Activated T-cell treated with anti-CD3 and anti-CD28 coated beads for 24 hours (primary cell): ENCODE measurements around the gene ABHD12B.
"Not testable (repeated sequence)": the region's sequence is repeated elsewhere in the genome, so short reads cannot be mapped to it uniquely, and the experiment has no call there.

Experiments
- DNase-seq: peaks from one replicate; pipeline ENCODE4 v3.0.0-alpha.2; 2020; ENCODE audit warnings: low read depth

Gene ABHD12B

DNA sequence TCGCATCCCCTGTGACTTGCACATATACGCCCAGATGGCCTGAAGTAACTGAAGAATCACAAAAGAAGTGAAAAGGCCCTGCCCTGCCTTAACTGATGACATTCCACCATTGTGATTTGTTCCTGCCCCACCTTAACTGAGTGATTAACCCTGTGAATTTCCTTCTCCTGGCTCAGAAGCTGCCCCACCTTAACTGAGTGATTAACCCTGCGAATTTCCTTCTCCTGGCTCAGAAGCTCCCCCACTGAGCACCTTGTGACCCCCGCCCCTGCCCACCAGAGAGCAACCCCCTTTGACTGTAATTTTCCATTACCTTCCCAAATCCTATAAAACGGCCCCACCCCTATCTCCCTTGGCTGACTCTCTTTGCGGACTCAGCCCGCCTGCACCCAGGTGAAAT, 24.6 kb downstream of the ABHD12B start:
- not testable (repeated sequence) for DNase-seq

DNA sequence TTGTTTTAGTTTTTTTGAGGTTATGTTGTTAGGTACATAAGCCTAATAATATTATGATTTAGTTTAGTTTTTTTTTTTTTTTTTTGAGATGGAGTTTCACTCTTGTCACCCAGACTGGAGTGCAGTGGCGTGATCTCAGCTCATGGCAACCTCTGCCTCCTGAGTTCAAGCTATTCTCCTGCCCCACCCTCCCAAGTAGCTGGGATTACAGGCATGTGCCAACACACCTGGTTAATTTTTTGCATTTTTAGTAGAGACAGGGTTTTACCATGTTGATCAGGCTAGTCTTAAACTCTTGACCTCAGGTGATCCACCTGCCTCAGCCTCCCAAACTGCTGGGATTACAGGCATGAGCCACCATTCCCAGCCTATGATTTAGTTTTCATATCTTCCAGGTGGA, 25.2 kb downstream of the ABHD12B start:
- not testable (repeated sequence) for DNase-seq

DNA sequence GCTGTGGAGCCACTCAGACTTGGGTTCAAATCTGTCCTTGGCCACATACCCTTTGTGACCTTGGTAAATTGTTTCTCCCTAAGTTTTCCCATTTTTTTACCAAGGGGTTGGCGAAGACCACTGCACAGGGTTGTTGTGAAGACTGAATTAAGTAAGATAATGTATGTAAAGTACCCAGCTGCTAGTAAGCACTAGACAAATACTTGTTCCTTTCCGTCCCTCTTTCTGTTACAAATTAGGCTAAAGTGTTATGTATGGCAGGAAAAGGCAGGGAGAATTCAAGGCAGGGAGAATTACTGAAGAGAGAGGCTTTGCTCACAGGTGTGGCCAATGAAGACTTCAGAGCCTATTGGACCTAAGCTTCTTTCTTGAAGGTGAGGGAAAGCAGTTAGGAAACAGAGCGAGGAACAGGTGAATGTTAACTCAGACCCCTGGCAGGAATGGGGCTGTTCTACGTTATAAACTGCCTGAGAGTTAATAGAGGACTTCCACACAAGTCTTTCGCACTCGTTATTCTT, 25.9 kb downstream of the ABHD12B start:
- DNase-seq: no peak

DNA sequence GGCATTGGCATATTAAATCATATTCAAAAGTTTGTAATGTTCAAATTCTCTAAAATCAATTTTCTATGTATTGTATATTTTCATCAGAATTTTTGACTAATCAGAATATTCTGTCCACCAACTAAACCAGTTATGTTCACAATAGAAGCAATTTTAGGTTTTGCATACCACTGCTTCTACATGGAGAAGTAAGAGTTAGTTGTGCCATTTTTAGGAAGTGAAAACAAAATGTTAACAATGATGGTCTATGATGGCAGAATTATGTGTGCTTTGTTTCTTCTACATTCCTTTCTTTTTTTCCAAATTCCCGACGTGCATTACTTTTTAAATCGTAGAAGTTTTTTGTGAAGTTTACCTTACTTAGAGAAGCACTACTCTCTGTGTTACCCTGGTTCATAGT, 29.5 kb downstream of the ABHD12B start:
- DNase-seq: no peak

DNA sequence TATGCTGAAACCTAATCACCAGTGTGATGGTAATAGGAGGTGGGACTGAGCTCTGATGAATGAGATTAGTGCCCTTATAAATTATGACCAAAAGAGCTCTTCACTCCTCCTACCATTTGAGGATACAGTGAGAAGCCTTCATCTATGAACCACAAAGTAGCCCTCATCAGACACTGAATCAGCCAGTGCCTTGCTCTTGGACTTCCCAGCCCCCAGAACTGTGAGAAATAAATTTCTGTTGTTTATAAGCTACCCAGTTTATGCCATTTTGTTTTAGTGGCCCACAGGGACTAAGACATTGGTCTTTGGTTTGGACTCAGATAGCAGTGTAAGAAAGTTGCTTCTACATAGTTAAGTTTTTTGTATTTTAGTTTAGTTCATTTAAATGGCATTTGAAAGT, 32.9 kb downstream of the ABHD12B start:
- no peak for DNase-seq

DNA sequence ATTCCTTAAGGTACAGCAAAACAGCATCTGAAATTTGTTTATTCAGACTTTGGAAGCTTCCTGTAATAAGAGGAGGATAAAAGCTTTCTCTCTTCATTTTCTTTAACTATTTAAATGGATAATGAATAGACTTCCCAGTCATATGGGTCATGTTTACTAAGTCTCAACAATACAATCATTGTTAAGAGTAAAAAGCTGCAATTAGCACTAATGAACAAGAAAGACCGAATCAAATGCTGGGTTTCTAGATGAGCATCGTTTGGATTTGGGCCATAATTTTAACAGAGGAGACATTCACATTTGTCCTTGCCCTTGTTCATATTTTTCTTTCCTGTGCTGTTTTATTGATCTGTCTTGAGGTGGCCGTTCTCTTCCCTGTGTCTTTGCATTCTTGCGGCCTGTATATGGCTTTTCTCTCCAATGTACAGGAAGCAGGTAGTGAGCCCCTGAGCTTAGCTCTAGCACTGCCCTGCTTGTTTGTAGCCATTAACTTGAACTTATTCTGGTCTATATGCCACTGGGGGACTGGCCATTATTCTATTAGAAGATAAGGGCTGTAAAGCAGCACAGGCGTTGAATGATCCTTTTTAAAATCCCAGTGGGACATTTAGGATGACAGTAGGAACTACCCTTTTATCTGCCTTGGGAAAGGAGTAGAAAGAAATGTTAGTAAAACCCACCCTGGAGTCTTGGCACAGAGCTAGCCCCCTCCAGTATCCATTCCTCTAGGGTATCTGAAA, 34.6 kb downstream of the ABHD12B start:
- DNase-seq: no peak

DNA sequence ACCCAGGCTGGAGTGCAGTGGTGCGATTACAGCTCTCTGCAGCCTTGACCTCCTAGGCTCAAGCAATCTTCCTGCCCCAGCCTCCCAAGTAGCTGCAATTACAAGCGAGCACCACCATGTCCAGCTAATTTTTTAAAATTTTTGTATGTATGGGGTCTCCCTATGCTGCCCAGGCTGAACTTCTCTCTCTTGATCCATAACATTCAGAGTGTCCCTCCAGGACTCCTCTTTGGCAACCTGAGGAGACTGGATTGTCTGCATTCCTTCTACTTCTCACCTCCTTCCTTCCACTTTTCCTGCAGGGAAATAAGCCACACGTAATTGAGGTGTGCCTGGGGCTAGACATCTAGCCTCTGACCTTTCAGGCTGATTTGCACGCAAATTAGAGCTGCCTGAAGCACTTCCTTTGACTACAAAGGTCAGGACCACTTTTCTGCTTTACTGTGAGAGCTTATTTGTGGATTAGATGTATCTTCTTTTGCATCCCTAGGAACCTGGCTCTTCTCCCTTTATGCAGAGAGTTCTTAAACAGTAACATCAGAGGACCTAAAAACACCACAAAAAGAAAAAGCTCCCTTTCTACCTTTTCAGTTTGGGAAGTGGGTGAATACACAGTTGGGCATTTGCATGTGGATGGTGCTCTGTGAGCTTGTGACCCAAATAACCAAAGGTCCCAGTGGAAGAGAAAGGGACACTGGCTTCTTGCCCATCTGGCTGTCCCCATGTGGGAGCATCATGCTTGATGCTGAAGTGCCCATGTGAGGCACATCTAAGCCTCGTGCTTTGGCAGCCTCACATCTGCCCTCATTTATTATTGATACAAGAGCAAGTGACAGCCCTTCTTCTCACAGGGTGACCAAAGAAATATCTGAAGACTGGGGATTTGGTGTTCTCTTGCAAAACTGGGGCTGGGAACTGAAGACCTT, 38.9 kb downstream of the ABHD12B start:
- no peak for DNase-seq

DNA sequence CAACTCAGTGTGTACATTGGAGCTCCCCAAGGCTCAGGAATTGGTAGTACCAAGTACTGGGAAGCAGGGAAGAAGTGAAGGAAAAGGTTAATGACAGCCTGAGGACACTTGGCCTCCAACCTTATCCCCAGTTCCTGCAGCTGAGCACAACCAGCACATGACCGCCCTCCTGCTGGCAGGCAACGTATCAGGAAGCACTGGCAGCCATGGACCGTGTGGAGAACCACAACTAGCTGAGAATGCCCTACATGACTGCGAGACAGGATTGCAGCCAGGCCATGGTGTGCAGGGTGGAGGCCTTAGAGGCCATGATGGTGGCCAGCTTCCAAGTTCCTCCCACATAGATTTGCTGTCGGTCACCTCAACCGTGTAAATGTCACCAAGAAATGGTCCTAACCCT, 45.6 kb downstream of the ABHD12B start:
- DNase-seq: no peak

DNA sequence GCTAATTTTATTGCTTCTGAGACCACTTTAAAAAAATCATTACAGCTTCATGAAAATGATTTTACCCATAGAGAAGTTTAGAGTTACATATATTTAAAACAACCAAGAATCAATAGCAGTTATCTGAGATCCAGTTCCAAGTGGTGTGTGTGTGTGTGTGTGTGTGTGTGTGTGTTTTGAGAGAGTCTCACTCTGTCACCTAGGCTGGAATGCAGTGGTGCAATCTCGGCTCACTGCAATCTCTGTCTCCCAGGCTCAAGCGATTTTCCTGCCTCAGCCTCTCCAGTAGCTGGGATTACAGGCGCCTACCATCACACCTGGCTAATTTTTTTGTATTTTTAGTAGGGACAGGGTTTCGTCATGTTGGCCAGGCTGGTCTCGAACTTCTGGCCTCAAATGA, 47.7 kb downstream of the ABHD12B start:
- DNase-seq: not testable (repeated sequence)

DNA sequence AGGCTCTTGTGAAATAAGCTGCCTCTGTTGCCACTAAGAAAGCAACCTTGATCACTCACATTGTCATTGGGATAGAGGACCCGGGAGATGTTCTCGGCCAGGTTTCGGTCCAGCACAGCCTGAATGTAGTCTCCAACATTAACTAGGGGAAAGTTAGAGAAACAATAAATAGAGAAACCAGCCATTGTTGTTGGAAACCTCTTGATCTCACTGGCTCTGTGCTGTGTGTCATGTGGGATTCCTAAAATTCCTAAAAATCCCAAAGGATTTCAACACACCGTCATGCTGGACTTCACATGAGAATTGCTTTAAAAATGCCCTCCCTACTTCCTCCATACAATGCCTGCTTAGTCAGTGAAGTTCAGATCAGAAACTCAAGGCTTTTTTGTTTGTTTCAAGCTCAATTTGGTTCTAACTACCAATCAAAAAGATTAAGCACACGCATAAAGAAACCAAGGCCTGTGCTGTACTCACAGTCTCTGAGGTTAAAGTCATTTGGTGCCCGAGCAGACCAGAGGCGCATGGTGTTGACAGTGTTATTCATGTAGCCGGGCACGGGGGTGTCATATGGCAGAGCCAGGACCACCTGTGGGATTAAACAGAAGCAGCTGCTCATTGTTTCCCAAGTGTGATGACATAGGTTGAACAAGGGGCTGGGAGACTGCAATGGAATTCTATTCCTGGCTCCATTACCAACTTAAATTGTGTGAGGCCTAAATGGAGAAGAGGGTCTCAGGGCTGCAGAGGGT, 48.8 kb downstream of the ABHD12B start:
- DNase-seq: no peak

DNA sequence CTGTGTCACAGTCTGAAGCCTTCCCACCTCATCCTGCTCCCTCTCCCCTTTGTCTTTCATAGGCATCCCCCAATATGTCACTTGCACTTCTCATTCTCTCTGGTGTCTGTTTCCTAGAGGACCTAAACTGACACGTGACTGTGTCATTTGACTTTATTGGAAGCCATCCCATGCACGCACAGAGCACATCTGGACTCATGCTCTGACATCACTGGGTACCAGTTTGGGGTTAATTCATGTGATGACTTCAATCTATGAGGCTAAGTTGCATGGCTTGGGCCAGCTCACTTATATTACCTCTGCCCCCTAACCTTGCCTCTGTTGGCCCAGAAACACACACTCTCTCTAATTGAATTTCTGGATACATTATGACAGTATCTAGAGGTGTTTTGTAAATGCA, 51.0 kb downstream of the ABHD12B start:
- no peak for DNase-seq

DNA sequence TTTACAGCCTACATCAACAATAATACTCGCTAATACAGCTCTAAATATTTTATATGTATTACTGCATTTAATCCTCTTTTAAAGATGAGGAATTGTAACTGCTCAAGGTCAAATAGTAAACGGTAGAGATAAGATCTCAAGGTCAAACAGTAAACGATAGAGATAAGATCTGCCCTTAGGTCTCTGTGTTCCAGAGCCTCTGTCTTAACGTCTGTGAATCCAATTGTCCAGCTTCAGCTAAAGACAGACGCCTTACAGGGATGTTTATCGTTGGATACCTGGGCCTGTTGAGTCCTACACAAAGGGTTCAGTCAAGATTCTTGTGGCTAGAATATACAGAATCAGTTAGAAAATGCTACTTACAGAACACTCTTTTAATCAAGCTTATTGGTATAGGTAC, 52.4 kb downstream of the ABHD12B start:
- no peak for DNase-seq

DNA sequence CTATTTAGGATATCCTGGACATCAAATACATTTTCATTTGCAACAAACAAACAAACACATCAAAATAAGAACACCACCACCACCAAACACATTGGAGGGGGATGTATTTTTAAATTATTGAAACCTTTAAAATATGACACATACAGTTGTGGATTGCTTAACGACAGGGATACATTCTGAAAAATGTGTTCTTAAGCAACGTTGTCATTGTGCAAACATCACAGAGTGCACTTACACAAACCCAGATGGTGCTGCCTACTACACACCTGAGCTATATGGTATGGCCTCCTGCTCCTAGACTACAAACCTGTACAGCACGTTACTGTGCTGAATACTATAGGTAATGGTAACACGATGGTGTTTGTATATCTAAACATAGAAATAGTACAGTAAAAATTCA, 53.0 kb downstream of the ABHD12B start:
- DNase-seq: no peak

DNA sequence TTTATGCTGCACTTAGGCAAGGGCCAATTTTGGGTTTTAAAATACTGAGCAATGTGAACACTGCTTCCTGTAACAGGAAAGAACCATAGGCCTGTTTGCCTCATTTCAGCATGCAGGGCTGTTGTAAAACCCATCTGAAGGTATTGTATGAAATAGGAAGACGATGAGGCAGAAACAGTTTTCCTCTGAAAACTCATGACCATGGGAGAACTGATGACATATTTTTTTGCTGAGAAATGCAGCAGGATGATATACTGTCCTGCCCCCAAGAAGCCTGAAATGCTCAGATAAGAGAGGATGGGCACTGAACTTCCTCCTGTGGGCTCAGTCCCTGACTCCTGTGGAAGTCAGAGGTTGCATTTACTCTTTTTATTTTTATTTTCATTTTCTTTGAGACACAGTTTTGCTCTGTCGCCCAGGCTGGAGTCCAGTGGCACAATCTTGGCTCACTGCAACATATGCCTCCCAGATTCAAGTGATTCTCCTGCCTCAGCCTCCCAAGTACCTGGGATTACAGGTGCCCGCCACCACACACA, 55.1 kb downstream of the ABHD12B start:
- no peak for DNase-seq

DNA sequence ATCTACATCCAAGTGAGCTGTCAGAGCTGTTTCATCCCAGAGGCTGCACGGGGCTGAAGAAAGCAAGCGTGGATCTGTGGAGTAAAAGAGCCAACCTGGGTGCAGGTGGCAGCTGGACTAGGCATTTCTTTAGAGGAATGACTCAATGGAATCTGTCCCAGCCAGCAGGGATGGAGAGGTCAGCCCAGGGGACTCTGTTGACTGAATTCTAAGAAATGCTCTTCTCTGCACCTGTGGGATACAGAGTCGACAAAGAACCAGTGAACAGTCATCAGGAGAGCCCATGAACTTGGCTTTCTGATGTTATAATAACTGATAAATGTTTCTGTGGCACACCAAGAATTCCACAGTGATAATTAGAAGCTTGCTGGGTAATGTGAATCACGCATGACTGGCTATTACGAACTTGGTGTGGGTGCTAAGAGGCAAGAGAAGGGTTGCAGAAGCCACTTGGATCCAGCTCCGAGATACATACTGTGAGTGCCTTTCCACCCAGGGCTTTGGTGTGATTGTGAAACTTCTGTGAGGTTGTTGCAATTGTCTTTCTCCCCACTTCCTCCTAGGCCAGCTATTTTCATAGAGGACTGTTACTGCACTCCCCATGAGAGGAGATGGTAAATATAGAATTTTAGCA, 56.3 kb downstream of the ABHD12B start:
- DNase-seq: no peak

DNA sequence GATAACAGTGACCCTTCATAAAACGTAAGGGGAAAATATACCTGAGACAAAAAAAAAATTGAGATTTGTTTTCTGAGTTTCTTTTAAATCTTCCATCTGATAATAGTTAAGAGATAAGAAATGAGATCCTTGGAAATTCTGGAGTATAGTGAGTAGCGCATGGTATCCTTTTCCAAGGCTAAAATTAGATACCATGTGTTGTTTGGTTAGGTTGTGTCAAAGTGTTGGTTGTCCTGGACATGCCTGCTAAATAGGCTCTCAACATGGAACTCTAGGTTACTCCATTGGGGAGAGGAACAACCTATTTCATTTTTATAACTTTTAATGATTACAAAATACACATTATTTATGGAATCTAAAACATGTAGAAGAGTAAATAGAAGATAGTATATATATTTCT, 57.7 kb downstream of the ABHD12B start:
- no peak for DNase-seq

DNA sequence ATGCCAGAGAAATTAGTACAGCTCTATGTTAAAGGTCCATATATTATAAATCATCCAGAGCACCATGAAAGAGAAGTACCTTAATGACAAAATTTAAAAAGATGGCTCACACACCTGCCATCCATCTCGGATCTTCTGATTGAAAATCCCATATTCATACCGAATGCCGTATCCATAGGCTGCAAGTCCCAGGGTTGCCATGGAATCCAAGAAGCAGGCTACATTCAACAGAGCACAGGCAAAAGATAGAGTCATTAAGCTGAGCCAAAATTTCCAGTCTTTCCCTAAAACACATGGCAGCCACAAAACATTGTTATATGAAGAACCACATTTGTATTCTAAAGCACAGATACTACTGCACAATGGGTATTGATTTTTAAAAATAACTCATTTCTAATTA, 59.7 kb downstream of the ABHD12B start:
- DNase-seq: no peak

DNA sequence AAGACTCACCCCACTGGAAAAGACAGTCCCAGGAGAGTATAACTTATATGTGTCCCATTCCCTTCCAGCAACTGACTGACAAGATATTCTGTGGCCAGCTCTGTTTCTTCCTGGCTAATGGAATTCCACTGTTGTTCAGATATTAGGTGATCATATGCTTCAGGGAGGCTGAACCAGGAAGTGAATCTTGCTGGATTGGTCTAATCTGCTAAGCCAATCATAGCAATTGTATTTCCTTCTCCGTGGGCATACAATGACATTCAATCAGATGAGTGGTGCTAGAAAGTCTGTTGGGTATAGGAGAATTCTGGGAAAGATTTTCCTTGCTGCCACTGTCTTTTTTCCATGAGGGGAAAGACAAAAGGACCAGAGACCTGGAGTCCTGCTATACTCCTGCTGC, 60.3 kb downstream of the ABHD12B start:
- DNase-seq: no peak

DNA sequence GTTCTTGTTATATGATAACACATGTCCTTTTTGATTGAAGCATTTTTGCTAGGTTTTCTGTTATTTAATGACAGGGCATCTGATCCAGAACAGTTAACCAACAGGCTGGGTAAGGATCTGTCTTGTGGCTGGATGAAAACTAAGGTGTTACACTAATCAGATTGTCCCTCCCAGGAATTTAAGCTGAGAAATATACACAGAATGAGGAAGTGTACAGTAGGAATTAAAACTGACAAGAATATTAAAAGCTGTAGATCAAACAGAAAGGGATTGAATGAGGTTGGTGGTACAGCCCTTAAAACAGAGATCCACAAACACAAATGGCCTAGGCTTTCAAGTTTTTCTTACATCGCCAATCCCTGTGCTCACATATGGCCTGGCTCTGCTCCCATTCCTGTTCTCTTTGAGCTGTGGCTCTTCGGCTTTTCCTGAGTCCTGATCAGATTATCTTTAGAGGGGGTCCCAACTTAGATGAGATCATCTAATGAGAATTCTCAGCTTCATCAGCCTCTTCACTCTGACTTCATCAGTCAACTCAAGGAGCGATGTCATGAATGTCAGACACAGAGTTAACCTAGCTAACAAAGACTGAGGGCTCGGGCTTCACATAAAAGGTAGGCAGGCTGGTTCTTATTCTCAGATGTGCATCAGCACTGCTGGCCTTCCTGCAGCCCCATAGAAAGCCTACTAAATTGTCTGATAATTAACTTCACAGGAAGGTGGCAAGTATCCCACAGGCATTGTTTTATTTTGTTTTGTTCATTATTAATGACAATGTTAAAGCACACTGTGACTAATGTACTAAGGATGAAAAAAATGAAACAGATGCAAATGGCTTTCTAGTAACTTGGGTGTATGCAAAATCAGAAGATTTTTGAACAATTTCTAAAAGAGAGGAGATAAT, 61.0 kb downstream of the ABHD12B start:
- DNase-seq: no peak
